HPDE6-E6E7 (cell line): Measurements from ENCODE around the gene CDK8.
"Not testable (repeated sequence)": the region's sequence is repeated elsewhere in the genome, so short reads cannot be mapped to it uniquely, and the experiment has no call there.

Experiments used
- DNase-seq: peaks from one replicate; pipeline ENCODE4 v3.0.0; 2011; ENCODE audit warnings: missing footprints; ENCODE audit errors: extremely low spot score

The CDK8 gene

DNA sequence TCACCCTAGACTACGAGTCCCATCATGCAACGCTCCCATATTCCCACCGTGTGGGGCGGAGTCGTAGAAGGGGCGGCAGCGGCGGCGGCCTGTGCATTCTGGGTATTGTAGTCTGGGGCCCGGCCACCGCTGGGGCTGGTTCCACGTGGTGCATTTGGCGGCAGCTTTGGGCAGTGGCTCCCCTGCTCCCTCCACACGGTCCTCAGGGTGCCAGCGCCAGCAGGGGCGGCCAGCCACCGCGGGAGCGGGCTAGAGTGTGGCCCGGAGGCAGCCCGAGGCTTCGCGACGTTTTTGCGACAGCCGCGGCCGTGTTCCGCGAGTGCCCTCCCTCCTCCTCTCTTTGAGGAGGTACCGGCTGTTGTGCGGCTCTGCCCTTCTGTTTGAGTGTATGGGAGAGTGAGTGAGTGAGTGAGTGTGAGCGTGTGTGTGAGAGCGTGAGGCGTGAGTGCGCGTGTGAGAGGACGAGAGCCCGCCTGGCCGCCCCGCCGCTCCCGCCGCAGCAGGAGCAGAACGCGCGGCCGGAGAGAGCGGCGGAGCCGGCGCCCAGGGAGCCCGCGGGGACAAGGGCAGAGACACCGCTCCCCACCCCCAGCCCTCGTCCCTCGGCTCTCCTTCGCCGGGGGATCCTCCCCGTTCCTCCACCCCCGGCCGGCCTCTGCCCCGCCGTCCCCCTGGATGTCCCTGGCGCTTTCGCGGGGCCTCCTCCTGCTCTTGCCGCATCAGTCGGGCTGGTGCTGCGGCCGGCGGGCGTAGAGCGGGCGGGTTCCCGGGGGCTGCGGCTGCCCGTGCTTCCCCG, at the start of gene CDK8:
TSS of gene CDK8 (plus strand) at position 343 of the 796 bp plus-strand sequence. CDS start 513 bp downstream, outside the sequence.
- DNase-seq = peak; percentile 20

DNA sequence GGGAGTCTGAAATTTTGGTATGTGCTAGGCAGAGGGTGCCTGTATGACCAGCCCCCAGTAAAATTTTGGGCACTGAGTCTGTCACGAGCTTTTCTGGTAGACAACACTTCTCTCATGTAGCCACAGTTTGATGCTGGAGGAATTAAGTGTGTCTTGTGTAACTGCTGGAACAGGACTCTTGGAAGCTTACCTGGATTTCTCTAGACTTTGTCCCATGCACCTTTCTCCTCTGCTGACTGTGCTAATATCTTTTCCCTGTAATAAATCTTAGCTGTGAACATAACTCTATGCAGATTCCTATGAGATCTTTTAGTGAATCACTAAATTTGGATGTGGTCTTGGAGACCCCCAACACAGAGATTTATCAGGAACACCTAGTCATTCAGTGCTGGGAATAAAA, 45.6 kb upstream of the CDK8 start:
- no peak for DNase-seq

DNA sequence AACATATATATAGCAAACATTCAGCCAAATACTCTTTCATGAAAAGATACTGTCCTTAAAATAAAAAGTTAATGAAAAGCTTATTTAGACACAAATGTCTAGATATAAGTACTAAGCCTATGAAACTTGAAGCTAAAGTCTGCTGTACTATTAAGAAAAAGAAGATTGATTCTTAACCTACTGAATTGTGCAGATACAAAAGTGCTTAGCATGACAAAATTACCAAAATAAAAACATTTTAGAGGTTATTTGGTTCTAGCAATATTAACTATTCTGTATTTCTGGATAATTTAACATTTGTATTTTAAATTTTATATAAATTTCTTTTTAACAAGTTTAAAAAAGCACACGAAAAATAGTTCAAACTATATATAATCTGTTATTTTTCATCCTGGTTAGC, 40.6 kb upstream of the CDK8 start:
- DNase-seq = no peak

DNA sequence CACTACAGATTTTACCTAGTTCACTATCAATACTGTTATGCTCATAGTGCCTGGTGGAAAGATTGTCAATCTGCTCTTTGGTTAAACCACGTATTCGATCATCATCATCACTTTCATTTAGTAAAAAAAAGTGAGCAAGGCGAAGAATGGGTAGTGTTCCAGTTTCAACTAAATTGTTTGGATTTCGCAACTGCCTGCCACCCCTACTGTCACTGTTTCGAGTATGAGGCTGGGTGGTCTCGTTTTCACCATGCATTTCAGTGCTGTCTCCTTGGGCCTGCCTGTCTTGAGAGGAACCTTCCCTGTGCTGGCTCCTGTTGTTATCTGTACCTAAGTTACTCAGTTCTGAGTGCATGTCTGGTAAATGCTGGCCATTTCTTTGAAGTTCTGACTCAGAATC, 39.9 kb upstream of the CDK8 start:
- DNase-seq = no peak

DNA sequence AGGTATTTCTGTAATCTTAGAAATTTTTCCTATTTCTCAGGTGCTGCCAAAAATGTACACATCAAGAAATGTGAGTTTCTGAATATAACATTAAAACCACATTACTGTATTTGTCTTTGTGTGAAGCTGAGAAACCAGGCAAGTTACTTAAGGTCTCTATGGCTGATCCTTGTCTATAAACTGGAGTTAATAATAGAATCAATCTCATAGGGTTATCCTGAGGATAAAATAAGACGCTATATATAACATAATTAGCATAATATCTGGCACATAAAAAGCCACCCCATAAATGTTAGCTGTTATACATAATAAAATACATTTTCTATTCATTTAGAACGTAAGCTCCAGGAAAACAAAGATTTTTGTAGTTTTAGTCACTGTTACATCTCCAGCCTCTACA, 37.9 kb upstream of the CDK8 start:
- no peak for DNase-seq

DNA sequence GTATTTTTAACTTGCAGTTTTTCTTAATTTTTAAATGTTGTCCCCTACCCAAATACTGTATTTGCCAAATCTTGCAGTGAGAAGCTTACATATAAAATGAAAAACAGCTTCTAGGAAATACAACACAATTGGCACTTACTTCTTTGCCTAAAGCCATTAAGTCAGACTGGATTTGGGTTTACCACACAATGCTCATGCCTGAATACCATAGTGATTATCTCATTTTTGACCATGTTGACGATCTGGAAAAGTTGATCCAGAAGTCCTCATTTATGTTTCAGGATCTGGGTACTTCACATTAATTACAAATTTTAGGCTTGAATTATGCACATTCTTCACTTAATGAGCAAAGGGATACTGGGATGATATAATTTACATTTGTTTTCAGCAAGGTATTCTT, 34.2 kb upstream of the CDK8 start:
- no peak for DNase-seq

DNA sequence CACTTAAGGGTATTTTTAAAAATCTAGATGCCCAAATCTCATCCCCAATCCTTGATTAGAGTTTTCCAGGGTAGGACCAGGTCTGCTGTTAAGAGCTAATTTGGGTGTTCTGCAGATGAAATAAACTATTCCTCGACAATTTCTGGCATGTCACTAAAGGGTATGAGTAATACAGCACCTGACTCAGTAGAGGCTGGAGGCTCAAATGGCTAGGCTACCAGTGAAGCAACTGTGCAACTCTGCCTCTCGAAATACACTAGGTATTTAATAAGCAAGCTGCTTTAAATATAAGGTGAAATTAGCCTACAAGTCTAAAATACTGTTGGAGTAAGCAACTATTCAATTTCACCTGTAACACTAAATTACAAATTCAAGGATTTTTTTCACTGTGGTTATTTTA, 33.4 kb upstream of the CDK8 start:
- DNase-seq = peak; percentile 2

DNA sequence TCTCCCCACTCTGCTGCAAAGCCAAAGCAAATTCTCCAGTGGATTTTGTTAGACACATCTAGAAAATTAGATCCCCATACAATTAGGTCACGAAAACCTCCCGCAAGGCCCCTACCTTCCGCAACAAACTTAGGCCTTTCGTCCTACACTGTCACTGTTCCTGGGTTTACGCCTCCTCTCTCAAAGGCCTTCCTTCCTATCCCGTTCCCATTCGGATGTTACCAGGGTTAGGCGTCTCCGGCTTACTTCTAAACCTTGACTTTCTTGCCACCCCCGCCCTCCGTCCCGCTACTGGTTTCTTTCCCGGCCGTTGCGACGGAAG, 32.6 kb upstream of the CDK8 start:
- no peak for DNase-seq

DNA sequence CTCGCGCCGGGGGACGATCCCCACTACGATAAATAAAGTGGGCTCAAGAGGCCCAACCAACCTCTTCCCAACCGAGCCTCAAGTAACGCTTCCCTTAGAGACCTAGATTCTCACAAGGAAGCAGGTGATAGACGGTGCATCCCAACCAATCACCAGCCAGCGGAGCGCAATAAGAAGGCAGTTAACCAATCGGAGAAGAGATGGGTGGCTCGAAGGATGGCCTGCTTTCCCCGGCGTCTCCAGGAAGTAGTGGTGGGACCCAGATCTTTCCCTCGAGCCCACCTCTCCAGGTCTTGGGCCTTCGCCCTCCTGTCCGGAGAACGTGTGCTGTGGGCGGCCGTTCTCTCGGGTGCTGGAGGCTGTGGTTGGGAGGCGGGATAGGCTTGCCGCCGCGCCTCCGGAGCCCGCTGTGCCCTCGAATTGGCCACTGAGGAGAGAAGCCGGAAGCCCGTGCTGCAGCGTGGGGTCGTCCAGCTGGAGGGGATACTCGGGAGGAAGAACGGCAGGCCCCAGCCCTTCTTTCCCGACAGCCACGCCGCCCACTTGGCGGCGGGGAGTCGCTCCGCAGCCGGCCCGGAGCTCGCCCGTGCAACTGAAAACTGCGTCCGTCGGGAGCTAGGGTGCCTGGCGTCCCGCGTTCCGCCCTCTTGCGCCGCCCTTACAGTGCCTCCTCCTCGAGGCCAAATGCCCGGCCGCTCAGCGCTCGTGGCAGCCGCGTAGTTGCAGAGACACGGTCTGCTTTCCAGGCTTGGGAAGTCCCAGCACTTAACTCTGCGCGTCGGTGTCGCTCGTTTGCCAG, 32.0 kb upstream of the CDK8 start, which contains the start of gene RNF6:
TSS of gene RNF6 (minus strand) at position 594 of the 799 bp plus-strand sequence. CDS start 2,665 bp downstream, outside the sequence.
- DNase-seq = peak; percentile 82

DNA sequence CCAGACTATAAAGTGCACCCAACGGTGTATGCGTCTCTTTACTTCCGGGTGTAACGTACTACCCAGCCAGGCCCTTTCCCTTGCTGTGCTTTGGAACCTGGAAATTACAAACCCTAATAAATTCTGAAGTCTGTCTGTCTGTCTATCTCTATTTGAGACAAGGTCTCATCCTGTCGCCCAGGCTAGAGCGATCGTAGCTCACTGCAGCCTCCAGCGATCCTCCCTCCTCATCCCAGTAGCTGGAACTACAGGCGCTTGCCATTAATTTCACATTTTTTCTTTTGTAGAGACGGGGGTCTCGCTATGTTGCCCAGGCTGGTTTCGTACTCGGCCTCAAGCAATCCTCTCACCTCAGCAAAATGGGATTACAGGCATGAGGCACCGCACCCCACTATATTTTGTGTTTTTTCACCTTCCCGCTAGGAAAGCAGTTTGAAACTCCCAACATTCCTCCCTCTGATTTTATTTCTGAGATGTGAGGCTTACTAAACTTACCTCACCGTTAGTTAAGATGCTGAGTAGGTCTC, 31.3 kb upstream of the CDK8 start:
- no peak for DNase-seq

DNA sequence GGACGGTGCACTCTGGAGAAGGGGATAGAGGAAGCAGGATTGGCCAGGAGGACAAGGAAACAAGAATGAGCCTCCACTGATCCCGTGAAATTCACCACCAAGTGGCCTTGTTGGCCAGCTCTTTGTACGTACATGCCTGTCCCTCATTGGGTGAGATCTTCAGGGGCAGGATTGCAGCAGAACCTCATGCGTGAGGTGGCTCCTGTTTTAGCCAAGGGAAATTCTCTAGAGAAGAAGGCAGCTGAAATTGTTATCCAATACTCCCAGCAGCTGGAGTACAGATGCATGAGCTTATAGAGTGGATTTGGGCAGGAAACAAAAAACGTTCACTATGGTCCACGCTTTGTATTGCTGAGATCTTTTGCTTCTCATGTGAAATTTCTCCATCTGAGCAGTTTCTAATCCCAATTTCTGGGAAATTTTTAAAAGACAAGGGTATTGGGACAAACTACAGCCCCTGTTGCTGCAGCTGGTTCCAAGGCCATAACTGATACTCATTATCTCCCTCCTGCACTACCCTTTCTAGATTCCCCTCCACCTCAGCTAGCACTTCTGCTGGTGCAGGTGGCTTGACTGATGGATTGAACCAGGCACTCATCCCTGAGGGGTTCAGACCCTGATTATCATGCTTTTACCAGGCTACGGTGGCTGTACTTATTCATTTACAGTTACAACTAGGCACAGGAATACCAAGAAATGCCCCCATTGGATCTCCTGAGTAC, 27.9 kb upstream of the CDK8 start:
- DNase-seq = no peak

DNA sequence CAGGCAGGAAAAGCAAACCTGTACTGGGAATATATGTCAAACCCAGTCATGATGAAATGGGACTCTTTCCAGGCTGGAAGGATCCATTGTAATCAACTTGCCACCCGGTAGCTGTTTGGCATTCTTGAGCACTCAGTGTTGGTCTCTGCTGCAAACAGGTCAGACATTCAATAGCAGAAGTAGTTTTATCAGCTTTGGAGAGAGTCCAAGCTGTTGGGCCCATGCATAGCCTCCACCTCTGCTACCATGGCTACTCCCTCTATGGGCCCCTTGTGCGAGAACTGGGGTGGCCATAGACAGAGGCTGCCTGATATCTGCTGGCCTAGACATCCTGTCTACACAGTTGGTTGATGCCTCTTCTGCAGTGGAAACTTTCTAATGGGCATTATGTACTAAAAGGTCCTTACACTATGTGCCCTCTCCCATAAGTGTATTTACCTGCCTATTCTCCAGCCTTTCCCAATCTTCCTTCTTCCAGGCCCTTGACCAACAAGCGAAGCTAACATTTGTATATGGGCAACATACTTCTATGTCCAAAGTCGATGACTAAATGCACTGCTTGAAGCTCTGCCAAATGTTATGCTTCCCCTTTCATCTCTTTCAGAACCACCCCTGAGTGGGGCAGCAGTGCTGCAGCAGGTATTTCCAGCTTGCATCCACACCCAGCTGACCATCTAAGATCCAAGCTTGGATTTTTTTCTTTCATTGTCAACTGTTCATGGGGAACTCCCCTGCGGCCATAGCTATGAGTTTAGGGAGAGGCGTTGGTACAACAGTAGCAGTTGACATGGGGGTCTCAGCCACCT, 26.6 kb upstream of the CDK8 start:
- no peak for DNase-seq

DNA sequence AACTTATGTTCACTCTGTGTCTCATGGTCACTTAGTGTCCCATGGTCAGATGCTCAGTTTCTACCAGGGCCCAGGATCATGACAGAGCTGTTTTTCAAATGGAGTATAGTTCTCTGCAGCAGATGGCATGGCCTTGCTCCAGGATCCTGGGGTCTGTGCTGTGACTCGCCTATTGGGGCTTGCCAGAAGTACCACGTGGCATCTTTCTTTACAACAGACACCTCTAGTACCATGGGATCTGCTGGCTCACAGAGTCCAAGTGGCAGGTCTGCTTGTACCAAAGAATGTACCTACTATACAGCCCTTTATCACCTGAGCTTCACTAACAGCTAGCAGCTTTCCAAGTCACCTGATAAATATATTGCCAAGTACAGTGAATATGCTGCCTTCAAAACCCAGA, 25.8 kb upstream of the CDK8 start:
- no peak for DNase-seq

DNA sequence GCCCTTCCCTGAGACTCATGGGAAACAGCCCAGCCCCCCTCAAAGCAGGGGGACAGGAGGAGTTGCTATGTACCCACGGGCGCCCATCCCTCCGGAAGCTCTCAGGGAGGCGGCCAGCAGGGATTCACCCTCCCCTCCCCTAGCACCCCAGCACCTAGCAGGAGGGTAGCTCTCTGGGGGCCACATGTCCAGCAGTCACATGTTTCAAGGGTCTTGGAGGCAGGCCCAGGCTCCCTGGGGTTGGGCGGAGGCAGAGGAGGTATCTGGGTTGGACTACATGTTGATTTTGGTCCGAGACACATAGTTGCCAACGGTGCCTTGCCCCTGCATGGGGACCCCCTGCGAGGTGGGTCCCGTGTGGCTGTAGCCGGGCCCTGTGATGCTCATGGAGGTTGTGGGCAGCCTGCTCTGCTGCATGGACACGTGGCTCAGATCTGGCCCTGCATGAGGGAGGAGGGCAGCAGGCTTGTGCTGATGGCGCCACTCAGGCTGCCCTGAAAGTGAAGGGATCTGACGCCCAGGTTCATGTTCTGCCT, 24.8 kb upstream of the CDK8 start:
- DNase-seq = no peak

DNA sequence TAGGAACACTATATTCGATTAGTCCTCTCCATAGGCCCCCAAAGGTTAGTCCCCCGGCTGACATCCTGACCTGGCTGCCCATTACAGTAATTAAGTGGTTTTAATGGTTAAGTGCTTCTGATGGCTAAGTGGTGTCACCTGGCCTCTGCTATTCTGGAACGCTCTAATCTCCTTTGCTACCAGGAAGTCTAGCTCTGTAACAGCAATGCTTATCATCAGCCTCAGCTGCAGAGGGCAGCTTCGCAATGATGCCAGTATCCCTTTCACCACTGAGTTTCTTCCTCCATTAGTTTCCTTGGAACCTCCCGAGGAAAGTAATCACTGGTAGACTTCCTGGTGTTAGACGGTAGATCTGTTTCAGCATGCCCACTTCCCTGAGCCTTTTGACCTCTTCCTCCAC, 23.2 kb upstream of the CDK8 start:
- no peak for DNase-seq

DNA sequence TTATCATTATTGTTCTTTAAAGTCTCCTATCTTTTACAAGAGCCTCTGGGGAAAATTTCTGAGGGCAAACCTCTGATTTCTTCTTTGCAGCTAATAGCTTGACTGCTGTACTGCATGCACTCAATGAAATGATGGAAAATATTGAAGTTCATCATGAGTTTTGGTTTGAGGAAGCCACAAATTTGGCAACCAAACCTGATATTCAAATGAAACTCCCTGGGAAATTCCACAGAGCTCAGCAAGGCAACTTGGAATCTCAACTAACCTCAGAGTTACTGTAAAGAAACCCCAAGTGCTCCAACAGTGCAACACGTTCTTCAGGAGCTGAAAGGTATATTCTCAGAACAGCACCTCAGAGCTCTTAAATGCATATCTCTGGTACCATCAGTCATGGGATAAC, 17.6 kb upstream of the CDK8 start:
- DNase-seq = no peak

DNA sequence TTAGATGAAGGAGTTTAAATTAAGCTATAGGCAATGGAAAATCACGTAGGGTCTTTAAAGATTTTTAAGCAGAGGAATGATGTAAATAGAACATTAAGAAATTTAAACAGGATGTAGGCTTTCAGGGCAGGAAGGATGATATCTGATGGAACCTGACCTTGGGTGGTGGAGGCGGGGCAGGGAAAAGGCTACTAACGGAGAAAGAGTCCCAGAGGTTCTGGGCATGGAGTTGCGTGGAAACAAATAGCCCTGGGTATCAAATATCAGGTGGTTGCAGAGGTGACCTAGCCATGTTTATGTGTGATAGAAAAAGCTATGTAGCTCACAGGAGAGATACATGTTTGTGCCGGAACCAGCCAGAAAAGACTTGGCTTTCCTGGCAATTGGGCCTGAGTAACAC, 7.8 kb upstream of the CDK8 start:
- DNase-seq = no peak

DNA sequence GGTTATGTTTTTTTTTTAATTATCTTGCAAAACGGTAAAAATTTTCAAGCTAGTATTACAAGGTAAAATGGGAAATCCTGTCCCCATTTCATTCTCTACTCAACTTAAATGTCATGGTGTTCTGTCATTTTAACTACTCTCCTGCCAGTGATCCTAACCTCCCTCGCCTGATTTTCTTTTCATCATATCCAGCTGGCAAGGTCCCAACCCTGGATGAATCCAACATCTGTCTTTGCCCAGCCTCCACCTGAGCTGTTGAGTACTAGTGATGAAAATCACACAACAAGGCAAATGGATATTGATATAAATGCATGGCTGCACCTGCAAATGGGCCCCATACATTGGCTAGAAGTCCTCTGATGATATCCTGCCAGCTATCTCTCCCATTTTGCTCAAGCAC, 6.9 kb upstream of the CDK8 start:
- DNase-seq = no peak

DNA sequence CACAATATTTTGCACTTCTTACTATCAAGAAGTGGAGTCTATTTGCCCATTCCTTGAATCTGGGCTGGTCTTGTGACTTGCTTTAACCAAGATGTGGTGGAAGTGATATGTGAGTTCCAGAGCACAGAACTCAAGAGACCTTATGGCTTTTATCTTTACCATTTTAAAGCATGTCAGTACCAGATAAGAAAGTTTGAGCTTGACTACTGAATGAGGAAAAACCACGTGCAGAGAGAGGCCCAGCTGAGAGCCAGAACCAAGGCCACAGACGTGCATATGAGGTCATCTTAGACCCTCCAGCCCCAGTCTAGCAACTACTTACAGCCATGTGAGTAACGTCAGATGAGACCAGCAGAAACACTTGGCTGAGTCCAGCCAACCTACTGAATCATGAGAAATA, 6.3 kb upstream of the CDK8 start:
- DNase-seq = no peak

DNA sequence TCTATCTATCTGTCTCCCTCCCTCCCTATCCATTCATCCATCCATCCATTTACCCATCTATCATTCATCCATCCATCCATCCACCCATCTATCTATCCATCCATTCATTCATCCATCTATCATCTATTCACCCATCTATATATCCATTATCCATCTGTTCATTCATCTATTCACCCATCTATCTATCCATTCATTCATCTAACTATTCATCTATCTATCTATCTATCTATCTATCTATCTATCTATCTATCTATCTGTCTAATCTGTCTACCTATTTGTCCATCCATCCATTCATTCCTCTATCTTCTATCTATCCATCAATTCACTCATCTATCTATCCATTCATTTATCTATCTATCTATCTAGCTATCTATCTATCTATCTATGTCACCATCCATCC, 4.4 kb upstream of the CDK8 start:
- no peak for DNase-seq

DNA sequence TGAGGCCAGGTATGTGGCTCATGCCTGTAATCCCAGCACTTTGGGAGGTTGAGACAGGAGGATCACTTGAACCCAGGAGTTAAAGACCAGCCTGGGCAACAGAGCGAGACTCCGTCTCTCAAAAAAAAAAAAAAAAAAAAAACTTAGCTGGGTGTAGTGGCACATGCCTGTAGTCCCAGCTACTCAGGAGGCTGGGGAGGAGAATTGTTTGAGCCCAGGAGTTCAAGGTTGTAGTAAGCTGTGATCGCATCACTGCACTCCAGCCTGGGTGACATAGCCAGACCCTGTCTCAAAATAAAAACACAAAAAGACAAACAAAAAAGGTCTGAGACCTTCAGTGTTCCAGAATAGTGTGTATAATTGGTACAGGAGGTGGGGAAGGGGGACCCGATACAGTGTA, 1.9 kb upstream of the CDK8 start:
- DNase-seq = not testable (repeated sequence)
